HepG2 (cell line): ENCODE measurements around the gene ACADSB. TPM values are rescaled to one million over a fixed set of nuclear protein-coding genes. Genes with fewer than 3 reads are reported as not detected.

ENCODE experiments used
- ARID5B ChIP-seq: IDR thresholded peaks from 2 replicates; pipeline ENCODE4 v1.4.0; 2020; ENCODE audit warnings: mild to moderate bottlenecking, missing genetic modification reagents
- CBX1 ChIP-seq: IDR thresholded peaks from one replicate; pipeline ENCODE4 v1.6.1; 2016; ENCODE audit warnings: antibody characterized with exemption, low read depth
- EP300 ChIP-seq, 3 experiments: sonication (generic) in 1 of 3; formaldehyde crosslinking in 1 of 3; IDR thresholded peaks; 2 replicates each; pipeline versions ENCODE4 v1.5.1 to v1.6.1; 2011 to 2020; ENCODE audit warnings: low read depth in 2 of 3, low read length in 2 of 3, borderline replicate concordance in 1 of 3, improper control_type of control experiment in 1 of 3, mild to moderate bottlenecking in 1 of 3, missing genetic modification reagents in 1 of 3, moderate library complexity in 1 of 3
- FOXO1 ChIP-seq: sonication (generic); formaldehyde crosslinking; IDR thresholded peaks from 2 replicates; pipeline ENCODE4 v1.4.0; 2020; ENCODE audit warnings: missing genetic modification reagents
- HNF1A ChIP-seq, 2 experiments: sonication (generic) in 1 of 2; formaldehyde crosslinking in 1 of 2; IDR thresholded peaks; 2 replicates each; pipeline versions ENCODE4 v1.4.0 to v1.6.1; 2016 to 2020; ENCODE audit warnings: borderline replicate concordance in 1 of 2, low read depth in 1 of 2, mild to moderate bottlenecking in 1 of 2, missing genetic modification reagents in 1 of 2
- MYPOP ChIP-seq: sonication (generic); formaldehyde crosslinking; IDR thresholded peaks from 2 replicates; pipeline ENCODE4 v1.8.1; 2023; ENCODE audit warnings: mild to moderate bottlenecking, moderate library complexity, missing genetic modification reagents
- RXRB ChIP-seq: IDR thresholded peaks from 2 replicates; pipeline ENCODE4 v1.6.1; 2016; ENCODE audit warnings: borderline replicate concordance, missing genetic modification reagents, missing compliant biosample characterization
- SOX13 ChIP-seq, 3 experiments: fragments of 450-650 bp in 1 of 3; sonication (generic) in 1 of 3; formaldehyde crosslinking in 1 of 3; IDR thresholded peaks in 2 of 3; conservative IDR thresholded peaks in 1 of 3; 2 replicates each; pipeline versions ENCODE4 v1.5.0 to v1.6.1; 2016 to 2020; ENCODE audit warnings: antibody characterized with exemption in 1 of 3, mild to moderate bottlenecking in 1 of 3, missing compliant biosample characterization in 1 of 3, missing genetic modification reagents in 1 of 3, moderate library complexity in 1 of 3
- SOX5 ChIP-seq: IDR thresholded peaks from 2 replicates; pipeline ENCODE4 v1.6.1; 2016; ENCODE audit warnings: borderline replicate concordance
- ZBTB37 ChIP-seq: sonication (generic); formaldehyde crosslinking; IDR thresholded peaks from 2 replicates; pipeline ENCODE4 v1.4.0; 2020; ENCODE audit warnings: mild to moderate bottlenecking, missing genetic modification reagents
- ZFX ChIP-seq: sonication (generic); formaldehyde crosslinking; IDR thresholded peaks from 2 replicates; pipeline ENCODE4 v1.4.0; 2020; ENCODE audit warnings: mild to moderate bottlenecking, low read depth, missing genetic modification reagents, moderate library complexity
- ZNF317 ChIP-seq: sonication (generic); formaldehyde crosslinking; IDR thresholded peaks from 2 replicates; pipeline ENCODE4 v1.5.0; 2020; ENCODE audit warnings: mild to moderate bottlenecking, missing genetic modification reagents
- ZZZ3 ChIP-seq: sonication (generic); formaldehyde crosslinking; IDR thresholded peaks from 2 replicates; pipeline ENCODE4 v1.4.0; 2020; ENCODE audit warnings: missing genetic modification reagents, mild to moderate bottlenecking, borderline replicate concordance
- polyA plus RNA-seq, 8 experiments: library from polyadenylated mRNA; depleted of rRNA in 3 of 8; stranded (reverse) in 7 of 8; unstranded in 1 of 8; fragments of >200 nt; fragmentation: Illumina TruSeq in 4 of 8; extraction: Trizol in 4 of 8; gene quantifications; 2 replicates each; pipeline versions ENCODE4 v1.2.1 to v1.2.3, GENCODE V29; 2011 to 2016; ENCODE audit warnings: low read depth in 4 of 8, missing spikeins in 1 of 8, mixed read lengths in 1 of 8; ENCODE audit not compliant: insufficient read depth in 1 of 8
- total RNA-seq, 5 experiments: library from RNA; depleted of rRNA; stranded (reverse); fragments of >200 nt; fragmentation: Illumina TruSeq; extraction: Trizol; gene quantifications; 2 replicates each; pipeline ENCODE4 v1.2.3, GENCODE V29; 2016; ENCODE audit warnings: low read depth in 1 of 5

Gene ACADSB
- total and polyA plus RNA-seq, 2 of the 13 experiments (the other 11 are each of a cell fraction or from before 2014, with no cell fraction given): 80.0 to 87.6 TPM

- TF ChIP-seq FOXO1 (CRISPR knock-in tag) (0 out of 2 replicates have a peak, but pooled peaks have one; percentile 14), ZBTB37 (CRISPR knock-in tag) (peak; percentile 64; the same call in 1 of the 2 replicates), RXRB (no peak), SOX13 (IDR thresholded peaks at IDR 0.05) (no peak), SOX13 (CRISPR knock-in tag; conservative IDR thresholded peaks at IDR 0.05 in 1 of 2, IDR thresholded peaks at IDR 0.05 in 1 of 2) (0 out of 4 replicates have a peak, but pooled peaks of 1 of the 2 experiments have one; percentile 5), ZFX (CRISPR knock-in tag) (no peak), EP300 (IDR thresholded peaks at IDR 0.05; ENCODE audit: low read depth in 2 of 2, low read length in 2 of 2) (no peak), EP300 (CRISPR knock-in tag; IDR thresholded peaks at IDR 0.05; ENCODE audit: borderline replicate concordance) (no peak), SOX5 (CRISPR knock-in tag) (no peak), ARID5B (CRISPR knock-in tag) (0 out of 2 replicates have a peak, but pooled peaks have one; percentile 32), ZZZ3 (no peak), MYPOP (CRISPR knock-in tag) (no peak), CBX1 (no peak), ZNF317 (peak; percentile 97), HNF1A (IDR thresholded peaks at IDR 0.05; ENCODE audit: low read depth) (peak; percentile 19; the same call in 1 of the 2 replicates), HNF1A (CRISPR knock-in tag; IDR thresholded peaks at IDR 0.05; ENCODE audit: borderline replicate concordance) (no peak)
Observed at GRCh38 chr10:123038782-123039631, 30.2 kb downstream of the ACADSB start (continued).
